Measurements from ENCODE around the gene SMCO3. TPM values are rescaled to one million over a fixed set of nuclear protein-coding genes. Genes with fewer than 3 reads are reported as not detected.
A peak's percentile ranks its signal among the peaks of the same experiment; 100 is the strongest.

Gene SMCO3
- polyA plus RNA-seq, 1 experiment = 0.45 TPM

DNA sequence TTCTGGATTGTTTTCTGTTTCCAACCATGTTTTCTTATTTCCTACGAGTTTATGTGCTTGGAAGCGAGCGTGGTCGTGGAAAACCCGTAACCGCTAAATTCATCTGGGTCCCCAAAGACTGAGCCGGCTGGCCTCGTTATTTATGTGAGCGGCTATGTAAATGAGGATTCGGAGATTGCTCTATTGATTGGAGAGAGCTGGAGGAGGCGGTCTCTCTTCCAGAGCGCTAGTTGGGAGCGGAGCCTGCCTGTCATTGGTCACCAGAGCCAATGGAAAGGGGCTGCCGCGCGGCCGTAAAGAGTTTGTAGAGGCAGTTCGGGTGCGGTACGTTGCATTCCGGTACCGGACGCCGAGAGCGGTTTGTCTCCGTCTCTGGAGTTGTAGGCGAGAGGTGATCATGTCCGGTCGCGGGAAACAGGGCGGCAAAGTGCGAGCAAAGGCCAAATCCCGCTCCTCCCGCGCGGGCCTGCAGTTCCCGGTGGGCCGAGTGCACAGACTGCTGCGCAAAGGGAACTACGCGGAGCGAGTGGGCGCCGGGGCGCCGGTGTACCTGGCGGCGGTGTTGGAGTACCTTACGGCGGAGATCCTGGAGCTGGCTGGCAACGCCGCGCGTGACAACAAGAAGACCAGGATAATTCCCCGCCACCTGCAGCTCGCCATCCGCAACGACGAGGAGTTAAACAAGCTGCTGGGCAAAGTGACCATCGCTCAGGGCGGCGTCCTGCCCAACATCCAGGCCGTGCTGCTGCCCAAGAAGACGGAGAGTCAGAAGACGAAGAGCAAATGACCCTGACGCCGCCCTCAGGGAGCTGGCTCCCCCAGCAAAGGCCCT is 39.7 kb downstream of the SMCO3 start:
- CTCF ChIA-PET = interaction anchor here (0.7 to 1.8 kb wide), 3 partner anchors 28 to 447 kb away, joined by 3 to 4 read pairs (median 3); partner anchors contain the start of gene RERG
- Histone ChIP-seq H3K36me3 (ENCODE audit: control insufficient read depth, insufficient read depth, low read length) (no peaks in the 10 kb centered on the region), H3K27me3 (ENCODE audit: control insufficient read depth, insufficient read depth, low read length) (no peaks in the 10 kb centered on the region), H3K4me3 (ENCODE audit: low read depth, low read length) (peak overlapping the region; percentile 67)
- DNase-seq (ENCODE audit: low read depth) = peak; percentile 78
- TF ChIP-seq, protein P1, sequence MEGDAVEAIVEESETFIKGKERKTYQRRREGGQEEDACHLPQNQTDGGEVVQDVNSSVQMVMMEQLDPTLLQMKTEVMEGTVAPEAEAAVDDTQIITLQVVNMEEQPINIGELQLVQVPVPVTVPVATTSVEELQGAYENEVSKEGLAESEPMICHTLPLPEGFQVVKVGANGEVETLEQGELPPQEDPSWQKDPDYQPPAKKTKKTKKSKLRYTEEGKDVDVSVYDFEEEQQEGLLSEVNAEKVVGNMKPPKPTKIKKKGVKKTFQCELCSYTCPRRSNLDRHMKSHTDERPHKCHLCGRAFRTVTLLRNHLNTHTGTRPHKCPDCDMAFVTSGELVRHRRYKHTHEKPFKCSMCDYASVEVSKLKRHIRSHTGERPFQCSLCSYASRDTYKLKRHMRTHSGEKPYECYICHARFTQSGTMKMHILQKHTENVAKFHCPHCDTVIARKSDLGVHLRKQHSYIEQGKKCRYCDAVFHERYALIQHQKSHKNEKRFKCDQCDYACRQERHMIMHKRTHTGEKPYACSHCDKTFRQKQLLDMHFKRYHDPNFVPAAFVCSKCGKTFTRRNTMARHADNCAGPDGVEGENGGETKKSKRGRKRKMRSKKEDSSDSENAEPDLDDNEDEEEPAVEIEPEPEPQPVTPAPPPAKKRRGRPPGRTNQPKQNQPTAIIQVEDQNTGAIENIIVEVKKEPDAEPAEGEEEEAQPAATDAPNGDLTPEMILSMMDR (IDR thresholded peaks at IDR 0.05; ENCODE audit: insufficient read depth, low read depth, low read length) = no peak
- POLR2A ChIA-PET = interaction anchor here (0.6 to 1.7 kb wide), 4 partner anchors 29 to 782 kb away, joined by 3 to 12 read pairs (median 8); partner anchors contain the start of genes C12orf60 and WBP11

DNA sequence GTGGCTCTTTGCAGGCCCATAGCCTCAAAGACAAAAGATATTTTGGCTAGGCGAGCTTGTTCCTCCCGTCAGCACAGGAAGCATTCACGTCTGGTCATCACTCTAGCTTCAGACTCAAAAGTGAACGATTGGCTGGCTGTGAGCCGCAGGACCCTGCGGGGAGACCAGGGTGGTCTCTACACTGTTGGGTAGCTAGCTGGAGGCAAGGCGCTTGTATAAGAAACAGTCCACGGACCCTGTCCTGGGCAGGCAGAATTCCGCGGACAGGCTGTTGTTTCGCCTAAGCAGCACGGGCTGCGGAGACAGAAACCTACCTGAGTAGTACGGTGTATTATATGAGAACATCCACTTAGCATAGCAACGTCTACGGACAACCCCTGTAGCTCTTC is 40.3 kb downstream of the SMCO3 start:
- ChIA-PET CTCF (interaction anchor here (1.8 kb wide), 1 partner anchor 448 kb away, joined by 4 read pairs; the partner anchor contains the start of gene RERG), POLR2A (interaction anchor here (0.6 to 0.7 kb wide), 2 partner anchors 29 to 783 kb away, joined by 3 to 9 read pairs; no protein-coding TSS in a partner anchor)
- H3K36me3 ChIP-seq (ENCODE audit: control insufficient read depth, insufficient read depth, low read length) = no peaks in the 10 kb centered on the region
- DNase-seq (ENCODE audit: low read depth) = no peak
- no peaks in the 10 kb centered on the region for H3K27me3 ChIP-seq (ENCODE audit: control insufficient read depth, insufficient read depth, low read length)
- peak overlapping the region; percentile 67 for H3K4me3 ChIP-seq (ENCODE audit: low read depth, low read length)
- TF ChIP-seq, protein P1 (IDR thresholded peaks at IDR 0.05; ENCODE audit: insufficient read depth, low read depth, low read length) = no peak

DNA sequence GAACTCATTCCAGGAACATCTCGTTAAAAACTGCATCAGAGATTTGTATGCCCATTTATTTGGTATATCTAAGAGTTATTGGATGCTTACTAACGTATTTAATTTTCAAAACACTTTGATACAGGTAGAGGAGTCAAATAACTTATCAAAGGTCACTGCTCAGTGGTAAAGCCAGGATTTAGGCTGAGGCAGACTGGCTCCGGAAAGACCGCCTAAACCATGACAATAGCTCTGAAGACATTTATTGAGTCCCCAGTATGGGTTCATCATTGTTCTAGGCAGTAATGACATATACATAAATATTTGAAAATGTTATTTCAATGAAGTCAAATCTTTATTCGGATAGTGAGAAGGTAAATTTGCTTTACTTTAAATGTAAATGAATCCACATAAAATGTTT is 41.0 kb downstream of the SMCO3 start:
- ChIA-PET POLR2A (no interaction called here), CTCF (interaction anchor here (0.6 to 1.8 kb wide), 2 partner anchors 448 to 504 kb away, joined by 3 to 4 read pairs; partner anchors contain the start of gene RERG)
- DNase-seq (ENCODE audit: low read depth) = no peak
- no peaks in the 10 kb centered on the region for H3K36me3 ChIP-seq (ENCODE audit: control insufficient read depth, insufficient read depth, low read length)
- H3K4me3 ChIP-seq (ENCODE audit: low read depth, low read length) = no peak overlapping the region
- TF ChIP-seq, protein P1 (IDR thresholded peaks at IDR 0.05; ENCODE audit: insufficient read depth, low read depth, low read length) = no peak
- H3K27me3 ChIP-seq (ENCODE audit: control insufficient read depth, insufficient read depth, low read length) = no peaks in the 10 kb centered on the region

DNA sequence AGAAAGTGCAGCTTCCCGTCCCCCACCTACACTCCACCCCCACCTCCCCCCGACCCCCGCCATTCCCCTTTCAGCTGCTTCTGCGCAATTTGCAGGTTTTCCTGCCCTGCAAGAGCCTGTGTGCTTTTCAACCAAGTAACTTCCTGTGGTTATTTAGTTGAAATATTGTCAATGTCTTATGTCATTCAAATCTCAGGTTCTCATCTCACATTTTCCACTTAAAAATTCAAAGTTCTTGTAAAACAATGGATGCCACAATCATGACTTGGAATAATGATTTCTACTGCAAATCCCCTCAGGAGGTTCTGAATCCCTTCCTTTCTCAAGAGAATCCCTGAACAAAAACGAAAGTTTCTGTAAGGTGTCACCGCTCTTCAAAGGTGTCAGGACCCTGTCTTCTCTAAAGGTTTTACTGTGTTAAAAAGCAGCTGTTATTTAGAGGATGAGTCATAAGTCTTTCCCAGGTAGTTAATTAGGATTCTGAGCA is 42.3 kb downstream of the SMCO3 start:
- ChIA-PET POLR2A (interaction anchor here (0.6 to 1.5 kb wide), 4 partner anchors 16 to 803 kb away, joined by 3 to 10 read pairs (median 3); partner anchors contain the start of genes C12orf60 and WBP11), CTCF (interaction anchor here (0.8 to 3.3 kb wide), 4 partner anchors 11 to 53 kb away, joined by 3 to 15 read pairs (median 4); partner anchors contain the start of genes C12orf60 and WBP11)
- no peak overlapping the region for H3K4me3 ChIP-seq (ENCODE audit: low read depth, low read length)

More for the DNA sequence above, 42.3 kb downstream of the SMCO3 start:
- TF ChIP-seq, protein P1 (IDR thresholded peaks at IDR 0.05; ENCODE audit: insufficient read depth, low read depth, low read length) = no peak
- DNase-seq (ENCODE audit: low read depth) = no peak
- H3K27me3 ChIP-seq (ENCODE audit: control insufficient read depth, insufficient read depth, low read length) = no peaks in the 10 kb centered on the region
- no peaks in the 10 kb centered on the region; the same call in 1 of the 2 replicates for H3K36me3 ChIP-seq (ENCODE audit: control insufficient read depth, insufficient read depth, low read length)
